ENCODE measurements around the gene USH1G.

- TF ChIP-seq EZH2 (IDR thresholded peaks at IDR 0.05; ENCODE audit: borderline replicate concordance) (no peak), CTCF (IDR thresholded peaks at IDR 0.05; ENCODE audit: poor library complexity) (no peak)
These were observed 31.8 kb upstream of the USH1G start for GRCh38 chr17:74954665-74955421.

All from hepatocyte (in vitro differentiated cells).